Stimulated activated CD8-positive, alpha-beta memory T cell treated with anti-CD3 and anti-CD28 coated beads, Interleukin-4, amount 100 ng/mL, for 48 hours (primary cell): ENCODE measurements around the gene TNFAIP8L3.
A peak's percentile ranks its signal among the peaks of the same experiment; 100 is the strongest.
"Not testable (repeated sequence)": the region's sequence is repeated elsewhere in the genome, so short reads cannot be mapped to it uniquely, and the experiment has no call there.

ENCODE experiments used
- DNase-seq: peaks from one replicate; pipeline ENCODE4 v3.0.0-alpha.2; 2020

The TNFAIP8L3 gene

GRCh38 chr15:51094606-51095569, at the start of gene TNFAIP8L3:
Gene TNFAIP8L3, minus strand, starts transcription at chr15:51094906. Its CDS starts 311 bp downstream, at chr15:51094595.
- DNase-seq, result no peak

DNA sequence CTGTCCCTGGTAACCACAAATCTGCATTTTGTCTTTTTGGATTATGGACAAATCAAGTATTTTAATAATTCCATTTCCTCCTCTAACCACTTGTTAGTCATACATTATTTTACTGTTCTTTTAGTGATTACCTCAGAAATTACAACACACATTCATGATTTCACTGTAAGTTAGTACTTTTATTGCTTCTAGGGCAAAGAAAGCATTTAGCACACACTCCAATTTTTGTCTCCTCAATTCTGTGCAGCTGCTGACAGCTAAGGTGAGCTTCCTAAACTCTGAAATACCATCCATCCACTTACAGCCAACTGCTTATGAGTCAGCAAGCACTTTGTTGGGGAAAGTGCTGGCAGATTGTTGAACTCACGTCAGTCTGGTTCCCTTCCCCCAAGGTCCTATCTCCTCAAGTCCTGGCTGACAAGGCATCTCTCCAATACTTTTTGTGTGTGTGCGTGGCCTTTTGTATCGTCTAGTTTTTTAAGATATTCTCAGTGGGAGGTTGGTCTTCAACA, 49.4 kb upstream of the TNFAIP8L3 start:
- no peak for DNase-seq

DNA sequence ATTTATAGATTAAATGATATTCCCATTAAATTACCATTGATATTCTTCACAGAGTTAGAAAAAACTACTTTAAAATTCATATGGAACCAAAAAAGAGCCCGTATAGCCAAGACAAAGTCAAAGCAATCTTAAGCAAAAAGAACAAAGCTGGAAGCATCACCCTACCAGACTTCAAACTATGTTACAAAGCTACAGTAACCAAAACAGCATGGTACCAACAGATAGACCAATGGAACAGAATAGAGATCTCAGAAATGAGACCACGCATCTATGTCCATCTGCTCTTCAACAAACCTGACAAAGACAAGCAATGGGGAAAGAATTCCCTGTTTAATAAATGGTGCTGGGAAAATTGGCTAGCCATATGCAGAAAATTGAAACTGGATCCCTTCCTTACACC, 45.6 kb upstream of the TNFAIP8L3 start:
- not testable (repeated sequence) for DNase-seq

GRCh38 chr15:51139091-51139490, 44.4 kb upstream of the TNFAIP8L3 start:
- no peak for DNase-seq

DNA sequence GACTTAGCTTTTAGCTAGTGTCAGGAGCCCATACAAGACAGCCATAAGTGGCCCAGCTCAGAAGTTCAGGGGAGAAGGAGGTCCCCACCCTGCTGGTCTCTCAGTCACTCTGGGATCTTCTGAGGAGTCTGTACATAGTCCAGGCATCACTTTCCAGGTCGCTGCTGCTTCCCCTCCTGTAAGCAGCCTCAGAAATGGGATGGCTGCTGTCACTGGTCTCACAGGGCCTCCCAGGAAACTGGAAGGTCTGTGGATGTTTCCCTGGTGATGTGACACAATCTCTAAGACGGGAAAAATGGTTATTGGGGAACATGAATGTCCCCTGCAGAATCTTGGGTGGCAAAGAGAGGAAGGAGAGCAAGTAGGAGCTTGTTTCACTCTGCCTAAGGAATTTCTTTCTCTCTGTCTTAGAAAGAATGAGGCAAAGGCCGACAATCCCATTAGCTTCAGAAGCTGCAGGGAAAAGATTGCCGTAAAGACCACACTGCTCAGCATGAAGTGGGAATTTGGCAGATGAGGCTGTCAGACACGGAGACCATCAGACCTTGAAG, 43.2 kb upstream of the TNFAIP8L3 start:
- no peak for DNase-seq

DNA sequence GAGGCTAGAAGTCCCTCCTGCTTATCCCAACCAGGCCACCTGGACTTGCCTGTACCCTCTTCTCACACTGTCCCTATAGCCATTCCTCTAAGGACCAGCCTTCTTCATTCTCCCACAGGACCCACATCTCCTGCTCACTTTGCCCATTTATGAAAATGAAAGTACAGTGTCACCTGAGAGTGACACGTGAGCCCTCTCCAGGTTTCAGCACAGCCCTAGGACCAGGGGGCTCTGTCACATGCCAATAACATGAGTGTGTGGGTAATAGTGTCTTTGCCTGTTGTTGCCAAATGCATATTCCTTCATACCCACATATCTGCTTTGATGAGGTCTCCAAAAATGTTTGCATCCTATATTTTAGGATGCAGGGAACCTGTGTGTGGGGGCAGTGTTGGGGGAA, 42.3 kb upstream of the TNFAIP8L3 start:
- DNase-seq, result no peak

DNA sequence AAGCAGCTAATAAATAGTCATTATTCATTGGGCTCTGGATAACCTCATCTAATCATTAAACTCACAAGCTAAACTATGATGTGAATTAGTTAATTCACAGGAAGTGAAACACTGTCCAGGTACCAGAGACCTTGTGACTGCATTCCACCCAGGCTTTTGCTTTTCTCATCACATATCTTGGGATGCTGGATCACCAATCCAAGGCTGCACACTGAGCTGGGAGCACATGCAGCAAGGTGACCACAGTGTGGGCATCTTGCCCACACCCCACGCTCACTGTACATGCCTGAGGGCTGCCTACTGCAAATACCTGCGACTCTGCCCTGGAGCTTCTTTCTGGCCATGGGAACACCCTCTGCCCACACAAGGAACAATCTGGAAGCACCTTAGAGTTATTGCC, 40.6 kb upstream of the TNFAIP8L3 start:
- no peak for DNase-seq

GRCh38 chr15:51134416-51135199, 39.9 kb upstream of the TNFAIP8L3 start:
- no peak for DNase-seq

GRCh38 chr15:51133140-51133765, 38.5 kb upstream of the TNFAIP8L3 start:
- no peak for DNase-seq

GRCh38 chr15:51132384-51133139, 37.9 kb upstream of the TNFAIP8L3 start:
- DNase-seq, result peak; percentile 48

DNA sequence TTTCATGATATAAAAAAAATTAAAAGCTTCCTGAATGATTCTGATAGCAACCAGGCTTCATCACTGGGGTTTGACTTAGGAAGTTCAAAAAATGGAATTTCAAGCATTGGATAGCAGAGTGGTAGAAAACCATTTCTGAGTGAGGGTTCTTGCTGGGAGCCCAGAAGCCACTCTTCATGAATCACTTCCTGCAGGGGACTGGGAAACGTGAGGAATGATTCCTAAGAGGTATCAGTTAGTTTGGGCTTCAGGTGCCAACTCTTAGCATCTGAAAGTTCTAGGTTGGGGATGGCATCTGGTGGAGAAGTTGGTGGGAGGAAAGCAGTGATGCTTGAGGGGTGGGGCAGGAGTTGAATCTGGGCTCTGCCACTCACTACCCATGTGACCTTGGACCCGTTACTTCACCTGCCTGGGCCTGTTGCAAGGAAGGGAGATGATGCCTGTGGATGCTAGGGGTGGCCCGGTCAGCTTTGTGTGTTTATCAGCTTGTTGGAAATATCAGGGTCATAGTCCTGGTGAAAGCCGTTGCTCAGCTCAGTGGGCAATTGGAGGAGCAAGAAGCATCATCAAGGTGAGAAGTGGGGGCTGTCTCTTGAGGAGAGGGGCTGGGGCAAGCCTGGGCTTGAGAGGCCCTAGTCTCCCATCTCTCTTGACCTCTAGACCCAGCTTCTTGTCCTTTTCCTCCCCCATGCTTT, 37.0 kb upstream of the TNFAIP8L3 start:
- no peak for DNase-seq

DNA sequence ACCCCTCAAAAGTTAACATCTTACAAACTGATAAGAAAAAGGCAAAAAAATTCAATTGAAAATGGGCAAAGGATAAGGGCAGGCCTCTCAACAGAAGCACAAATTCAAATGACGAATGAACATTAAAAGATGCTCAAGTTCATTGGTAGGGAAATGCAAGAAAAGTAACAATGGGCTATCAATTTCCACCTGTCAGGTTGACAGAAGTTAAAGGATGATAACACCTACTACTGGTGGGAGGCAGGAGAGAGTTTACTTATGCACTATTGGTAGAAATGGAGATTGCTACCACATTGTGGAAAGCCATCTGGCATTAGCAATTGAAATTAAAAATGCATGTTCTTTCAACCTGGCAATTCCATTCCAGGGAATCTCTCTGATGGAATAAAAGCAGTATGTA, 35.6 kb upstream of the TNFAIP8L3 start:
- DNase-seq, result no peak

DNA sequence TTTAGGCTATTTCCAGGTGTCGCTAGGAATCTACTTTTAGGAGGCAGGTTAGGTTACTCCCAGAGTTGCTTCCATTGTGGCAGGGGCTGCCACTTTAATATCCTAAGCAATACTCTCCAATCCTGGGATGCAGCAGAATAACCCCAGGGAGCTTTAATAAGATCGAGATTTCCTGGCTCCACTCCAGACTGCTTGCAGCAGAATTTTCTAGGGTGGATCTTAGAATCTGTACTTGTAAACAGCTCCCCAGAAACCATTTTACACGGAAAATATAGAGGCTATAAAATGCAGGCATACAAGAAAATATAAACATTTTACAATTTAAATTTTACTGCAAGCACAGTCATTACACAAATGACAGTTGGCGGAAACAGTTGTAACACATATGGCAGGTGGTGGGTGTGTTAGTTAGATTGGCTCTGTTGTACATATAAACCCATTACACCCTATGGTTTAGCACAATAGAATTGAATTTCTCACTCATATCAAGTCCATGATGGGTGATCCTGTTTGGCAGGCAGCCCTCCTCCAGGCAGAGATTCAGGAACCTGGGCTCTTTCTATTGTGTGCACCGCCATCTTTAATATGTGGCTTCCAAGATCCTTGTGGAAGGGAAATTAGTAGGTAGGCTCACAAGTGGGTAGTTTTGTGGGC, 35.0 kb upstream of the TNFAIP8L3 start:
- no peak for DNase-seq

DNA sequence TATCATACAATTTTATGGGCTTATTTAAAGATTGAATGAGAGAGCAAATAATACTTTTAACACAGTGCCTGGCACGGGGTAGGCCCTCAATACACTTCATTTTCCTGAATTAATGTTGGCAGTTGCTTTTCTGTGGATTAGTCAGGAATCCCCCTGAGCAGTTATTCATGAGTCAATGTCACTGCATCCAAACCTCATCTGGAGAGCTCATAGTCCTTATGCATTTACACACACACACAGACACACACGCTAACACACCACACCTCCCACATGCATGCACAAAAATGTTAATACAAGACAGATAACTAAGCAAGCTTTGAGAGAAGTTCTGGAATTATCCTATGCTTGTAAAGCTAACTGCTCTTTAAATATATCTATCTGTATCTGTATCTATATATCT, 34.0 kb upstream of the TNFAIP8L3 start:
- no peak for DNase-seq

DNA sequence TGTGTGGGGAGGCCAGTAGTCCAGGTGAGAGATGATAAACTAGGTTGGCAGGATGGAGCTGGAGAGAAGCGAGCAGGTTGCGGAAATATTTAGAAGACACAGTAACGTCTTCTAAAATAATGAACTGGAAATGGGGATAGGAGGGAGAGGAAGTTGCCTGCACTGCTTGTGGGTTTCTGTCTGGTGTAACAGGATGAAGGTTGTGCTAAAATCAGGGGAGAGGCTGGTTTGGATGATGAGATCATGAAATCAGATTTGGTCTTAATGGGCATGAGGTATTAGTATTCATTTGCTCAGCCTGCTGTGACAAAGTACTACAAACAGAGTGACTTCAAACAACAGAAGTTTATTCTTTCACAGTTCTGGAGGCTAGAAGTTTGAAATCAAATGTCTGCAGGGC, 32.1 kb upstream of the TNFAIP8L3 start:
- DNase-seq, result no peak

- not testable (repeated sequence) for DNase-seq
These were observed 28.3 kb upstream of the TNFAIP8L3 start for GRCh38 chr15:51123002-51123401.

DNA sequence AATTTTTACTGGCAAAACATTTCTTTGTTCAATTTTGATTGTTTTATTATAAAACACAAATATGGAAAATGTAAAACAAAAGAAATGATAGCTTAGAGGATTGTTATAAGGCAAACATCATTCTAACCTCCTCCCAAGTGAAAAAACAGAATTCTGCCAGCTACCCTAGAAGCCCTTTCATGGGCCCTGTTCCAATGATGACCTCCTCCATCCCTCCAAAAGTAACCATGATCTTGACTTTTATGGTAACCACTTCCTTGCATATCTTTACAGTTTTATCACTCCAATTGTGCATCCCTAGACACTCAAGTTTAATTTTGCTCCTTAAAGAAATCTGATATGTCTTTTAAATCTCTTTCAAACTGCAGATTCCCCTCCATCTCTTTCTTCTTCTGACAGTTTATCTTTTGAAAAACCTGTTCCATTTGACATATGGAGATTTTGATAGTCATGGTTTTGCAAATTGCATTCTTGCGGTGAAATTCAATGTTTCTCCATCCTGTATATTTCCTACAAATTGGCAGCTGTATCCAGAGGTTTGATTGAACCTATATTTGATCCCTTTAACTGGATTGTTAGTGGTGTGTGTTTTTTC, 27.0 kb upstream of the TNFAIP8L3 start:
- DNase-seq, result no peak

GRCh38 chr15:51121118-51121517, 26.4 kb upstream of the TNFAIP8L3 start:
- no peak for DNase-seq

GRCh38 chr15:51119120-51119519, 24.4 kb upstream of the TNFAIP8L3 start:
- no peak for DNase-seq

DNA sequence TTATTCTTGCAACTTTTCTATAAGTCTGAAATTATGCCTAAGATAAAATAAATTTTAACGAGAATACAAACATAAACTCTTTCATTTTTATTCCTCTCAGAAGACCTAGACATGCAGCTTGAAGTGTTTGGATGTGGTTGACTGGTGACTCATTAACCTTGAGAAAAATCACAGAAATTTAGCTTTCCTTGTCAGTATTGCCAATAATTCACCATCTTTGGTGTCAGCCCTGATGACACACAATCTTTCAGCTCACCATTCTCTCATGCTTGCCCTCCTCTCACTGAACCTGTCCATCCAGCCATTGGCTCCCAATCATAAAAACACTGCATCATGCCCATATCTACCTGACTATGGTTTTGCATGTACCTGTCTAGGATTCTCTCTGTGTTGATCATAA, 22.6 kb upstream of the TNFAIP8L3 start:
- no peak for DNase-seq
